GM23338 (cell line): Measurements from ENCODE around the gene SERPINA3. TPM values are rescaled to one million over a fixed set of nuclear protein-coding genes. Genes with fewer than 3 reads are reported as not detected.

Experiments used
- ATAC-seq: fragments of 200-7000 bp; cut with Tn5 transposase; 3 replicates; pipeline ENCODE4 v1.9.1; 2020
- DNase-seq: peaks from one replicate; pipeline ENCODE4 v3.0.0-alpha.2; 2015; ENCODE audit warnings: low spot score
- H2AFZ ChIP-seq: fragments of 200-600 bp; sonication (generic); 2 replicates; pipeline ENCODE4 v1.8.0; 2016; ENCODE audit warnings: antibody characterized with exemption, mild to moderate bottlenecking, moderate library complexity
- H3F3A ChIP-seq: fragments of 200-600 bp; sonication (generic); replicated peaks from 2 replicates; pipeline ENCODE4 v1.8.0; 2017; ENCODE audit warnings: antibody characterized with exemption, mixed run types, low read depth
- H3K27ac ChIP-seq: fragments of 200-600 bp; sonication (generic); 2 replicates; pipeline ENCODE4 v1.6.1; 2016; ENCODE audit warnings: low read depth
- H3K27me3 ChIP-seq: fragments of 200-600 bp; sonication (generic); 2 replicates; pipeline ENCODE4 v1.8.0; 2016; ENCODE audit warnings: mild to moderate bottlenecking, mixed run types, moderate library complexity; ENCODE audit not compliant: insufficient read depth
- H3K36me3 ChIP-seq: fragments of 200-600 bp; sonication (generic); 2 replicates; pipeline ENCODE4 v1.8.0; 2016; ENCODE audit warnings: mild to moderate bottlenecking; ENCODE audit not compliant: insufficient read depth
- H3K4me1 ChIP-seq: fragments of 200-600 bp; sonication (generic); 2 replicates; pipeline ENCODE4 v1.8.0; 2016; ENCODE audit warnings: mild to moderate bottlenecking, moderate library complexity; ENCODE audit not compliant: insufficient read depth
- H3K4me2 ChIP-seq: fragments of 200-600 bp; sonication (generic); 2 replicates; pipeline ENCODE4 v1.7.1; 2017; ENCODE audit warnings: mixed run types
- H3K4me3 ChIP-seq: fragments of 200-600 bp; sonication (generic); 2 replicates; pipeline ENCODE4 v1.6.1; 2016; ENCODE audit warnings: mixed run types
- H3K79me2 ChIP-seq: fragments of 200-600 bp; sonication (generic); replicated peaks from 2 replicates; pipeline ENCODE4 v1.8.0; 2017; ENCODE audit warnings: mild to moderate bottlenecking; ENCODE audit not compliant: insufficient read depth
- H3K9me2 ChIP-seq: fragments of 200-600 bp; sonication (generic); 2 replicates; pipeline ENCODE4 v1.8.0; 2017; ENCODE audit not compliant: insufficient read depth
- H4K20me1 ChIP-seq: fragments of 200-600 bp; sonication (generic); replicated peaks from 2 replicates; pipeline ENCODE4 v1.8.0; 2017; ENCODE audit warnings: mild to moderate bottlenecking; ENCODE audit not compliant: insufficient read depth
- H3K27ac Mint-ChIP-seq: 2 replicates; pipeline ENCODE4 v1.8.0; 2020; ENCODE audit warnings: inconsistent platforms, mild to moderate bottlenecking, moderate library complexity, mixed read lengths
- H3K27me3 Mint-ChIP-seq: 3 replicates; pipeline ENCODE4 v1.8.0; 2022; ENCODE audit warnings: low read depth, mild to moderate bottlenecking, moderate library complexity, mixed read lengths, inconsistent platforms; ENCODE audit not compliant: insufficient read depth, poor library complexity
- H3K36me3 Mint-ChIP-seq: 3 replicates; pipeline ENCODE4 v1.8.0; 2021; ENCODE audit warnings: low read depth, mild to moderate bottlenecking, inconsistent platforms, moderate library complexity, mixed read lengths
- H3K4me1 Mint-ChIP-seq: 3 replicates; pipeline ENCODE4 v1.8.0; 2020; ENCODE audit warnings: mild to moderate bottlenecking, inconsistent platforms, mixed read lengths
- H3K4me3 Mint-ChIP-seq: 3 replicates; pipeline ENCODE4 v1.8.0; 2021; ENCODE audit warnings: moderate library complexity, mild to moderate bottlenecking, inconsistent platforms, mixed read lengths
- H3K9me3 Mint-ChIP-seq: 3 replicates; pipeline ENCODE4 v1.8.0; 2020; ENCODE audit warnings: moderate library complexity, mild to moderate bottlenecking, inconsistent platforms, mixed read lengths
- CTCF ChIP-seq, 2 experiments: fragments of 200-600 bp in 1 of 2; sonication (generic) in 1 of 2; conservative IDR thresholded peaks; 2 replicates each; pipeline versions ENCODE4 v1.5.1 to v1.6.1; 2016 to 2017; ENCODE audit warnings: antibody characterized with exemption in 2 of 2, low read depth in 2 of 2, mild to moderate bottlenecking in 2 of 2, moderate library complexity in 1 of 2
- ETS1 ChIP-seq: IDR thresholded peaks from 2 replicates; pipeline ENCODE4 v1.6.1; 2016; ENCODE audit warnings: antibody characterized with exemption
- EZH2 ChIP-seq: fragments of 200-600 bp; sonication (generic); IDR thresholded peaks from one replicate; pipeline ENCODE4 v1.8.0; 2017; ENCODE audit warnings: antibody characterized with exemption, mild to moderate bottlenecking, low read depth; ENCODE audit not compliant: unreplicated experiment
- EZH2phosphoT487 ChIP-seq: fragments of 200-600 bp; sonication (generic); IDR thresholded peaks from one replicate; pipeline ENCODE4 v1.8.1; 2018; ENCODE audit warnings: antibody characterized with exemption; ENCODE audit not compliant: unreplicated experiment
- JUNB ChIP-seq: IDR thresholded peaks from one replicate; pipeline ENCODE4 v1.6.1; 2016; ENCODE audit warnings: antibody characterized with exemption; ENCODE audit not compliant: unreplicated experiment
- NANOG ChIP-seq: IDR thresholded peaks from 2 replicates; pipeline ENCODE4 v1.6.1; 2016; ENCODE audit warnings: antibody characterized with exemption, borderline replicate concordance
- POLR2AphosphoS5 ChIP-seq: IDR thresholded peaks from 2 replicates; pipeline ENCODE4 v1.6.1; 2016; ENCODE audit warnings: antibody characterized with exemption, low read depth
- STAT1 ChIP-seq: IDR thresholded peaks from one replicate; pipeline ENCODE4 v1.6.1; 2016; ENCODE audit warnings: antibody characterized with exemption; ENCODE audit not compliant: unreplicated experiment
- ZNF114 ChIP-seq: fragments of 250-450 bp; sonication (Bioruptor Pico); IDR thresholded peaks from 2 replicates; pipeline ENCODE4 v1.5.0; 2020; ENCODE audit warnings: mild to moderate bottlenecking, moderate library complexity
- ZNF462 ChIP-seq: fragments of 250-450 bp; sonication (Bioruptor Pico); IDR thresholded peaks from 2 replicates; pipeline ENCODE4 v1.5.0; 2020; ENCODE audit warnings: mild to moderate bottlenecking, moderate library complexity
- polyA plus RNA-seq: library from polyadenylated mRNA; unstranded; fragments of >200 nt; fragmentation: Nextera tagmentation; extraction: Ambion mirVana; gene quantifications from 2 replicates; pipeline ENCODE4 v1.2.1, GENCODE V29; 2016
- total RNA-seq: library from RNA; depleted of rRNA; stranded (reverse); fragments of >200 nt; shearing (Covaris generic); gene quantifications from 2 replicates; pipeline ENCODE4 v1.2.3, GENCODE V29; 2014

Gene SERPINA3
- total and polyA plus RNA-seq, 2 experiments from 2014 or later = not detected

GRCh38 chr14:94641632-94641955 is 29.4 kb downstream of the SERPINA3 start (continued):
- TF ChIP-seq ZNF462 (CRISPR knock-in tag) = no peak

GRCh38 chr14:94643316-94644101 is 31.3 kb downstream of the SERPINA3 start:
- H3K79me2 ChIP-seq = no peaks in the 10 kb centered on the region
- no peak overlapping the region for H3K27ac ChIP-seq
- no peak overlapping the region for H3K27ac Mint-ChIP-seq
- peaks cover 4% of the 10 kb centered on the region for H3K9me3 Mint-ChIP-seq
- no peaks in the 10 kb centered on the region for H3K4me1 Mint-ChIP-seq
- H3K27me3 Mint-ChIP-seq = peaks cover 6% of the 10 kb centered on the region
- no peaks in the 10 kb centered on the region for H3F3A ChIP-seq
- DNase-seq = no peak
- H4K20me1 ChIP-seq = no peaks in the 10 kb centered on the region
- H3K36me3 Mint-ChIP-seq = no peaks in the 10 kb centered on the region; the same call in 2 of the 3 replicates
- ATAC-seq = no peak
- H3K9me2 ChIP-seq = 0 out of 2 replicates have a peak, but pooled peaks cover 5% of the 10 kb centered on the region
- no peak overlapping the region for H3K4me3 ChIP-seq
- no peak overlapping the region for H3K4me3 Mint-ChIP-seq
- H3K4me1 ChIP-seq = no peaks in the 10 kb centered on the region
- H3K27me3 ChIP-seq = no peaks in the 10 kb centered on the region
- H3K4me2 ChIP-seq = no peak overlapping the region
- no peaks in the 10 kb centered on the region for H3K36me3 ChIP-seq
- H2AFZ ChIP-seq = no peak overlapping the region
- TF ChIP-seq CTCF (conservative IDR thresholded peaks at IDR 0.05; ENCODE audit: low read depth in 2 of 2) = no peak
- no peak for TF ChIP-seq ETS1
- TF ChIP-seq EZH2 = no peak
- no peak for TF ChIP-seq EZH2phosphoT487
- TF ChIP-seq STAT1 = no peak
- no peak for TF ChIP-seq ZNF114
- TF ChIP-seq NANOG = no peak
- no peak for TF ChIP-seq POLR2AphosphoS5
- no peak for TF ChIP-seq JUNB
